ENCODE measurements around the gene PPCDC.

DNA sequence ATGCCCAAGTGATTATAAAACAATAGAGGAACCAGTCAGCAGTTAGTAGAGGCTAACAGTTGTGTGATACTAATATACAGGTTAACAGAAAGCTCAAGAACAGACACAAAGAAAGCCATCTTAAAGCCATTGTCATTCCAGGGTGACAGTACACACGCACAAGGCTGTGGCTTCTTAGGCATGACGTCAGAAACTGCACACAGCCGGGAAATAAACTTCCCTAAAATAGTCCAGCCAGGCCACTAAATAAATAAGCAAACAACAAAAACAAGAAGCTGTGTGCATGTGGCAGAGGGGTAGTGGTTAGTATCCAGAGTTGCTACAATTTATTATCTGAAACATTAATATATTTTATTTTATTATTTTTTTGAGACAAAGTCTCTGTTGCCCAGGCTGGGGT lies 49.8 kb downstream of the PPCDC start:
- no peak for TF ChIP-seq ZNF274 (IDR thresholded peaks at IDR 0.05; ENCODE audit: low read depth, low read length)
- TF ChIP-seq YY1 (IDR thresholded peaks at IDR 0.05; ENCODE audit: insufficient read depth, insufficient read length): no peak
- TF ChIP-seq SUZ12 (IDR thresholded peaks at IDR 0.05; ENCODE audit: extremely low read depth, insufficient read depth, insufficient read length): no peak
